Left ventricle myocardium inferior (tissue), 1 donor: ENCODE measurements around the gene MEPCE. TPM values are rescaled to one million over a fixed set of nuclear protein-coding genes. Genes with fewer than 3 reads are reported as not detected.

Experiments used
- DNase-seq: peaks from one replicate; pipeline ENCODE4 v3.0.0-alpha.2; 2020
- H3K27ac ChIP-seq: fragments of 200-600 bp; replicated peaks from 2 replicates; pipeline ENCODE4 v1.8.0; 2021
- H3K27me3 ChIP-seq: fragments of 200-600 bp; 2 replicates; pipeline ENCODE4 v1.8.0; 2021; ENCODE audit warnings: low read depth
- H3K36me3 ChIP-seq: fragments of 200-600 bp; 2 replicates; pipeline ENCODE4 v1.8.0; 2021
- H3K4me1 ChIP-seq: fragments of 200-600 bp; 2 replicates; pipeline ENCODE4 v1.8.0; 2021
- H3K4me3 ChIP-seq: fragments of 200-600 bp; 2 replicates; pipeline ENCODE4 v1.8.0; 2021; ENCODE audit warnings: mild to moderate bottlenecking, moderate library complexity
- H3K9me3 ChIP-seq: fragments of 200-600 bp; replicated peaks from 2 replicates; pipeline ENCODE4 v1.8.0; 2021
- intact Hi-C: fragments of 100-400 bp; cut with micrococcal nuclease; formaldehyde crosslinking; loops from one replicate; pipeline ENCODE4 v1.11.0; 2022
- total RNA-seq: library from RNA; stranded (reverse); fragmentation: NEBNext Ultra II Directional; extraction: Animal tissue kit (Norgen Biotek cat#: 25700); gene quantifications from one replicate; pipeline ENCODE4 v1.2.1, GENCODE V29; 2021
- TF ChIP-seq, protein P1 (sequence below): fragments of 200-600 bp; IDR thresholded peaks from 2 replicates; pipeline ENCODE4 v1.8.0; 2021; ENCODE audit warnings: antibody characterized with exemption, mild to moderate bottlenecking, borderline replicate concordance
- donor health status: DM: no; HTN: yes; CAD: no; lungs with severe emphysema.

Gene MEPCE
- total RNA-seq, 1 donor from 2014 or later = 23.6 TPM

DNA sequence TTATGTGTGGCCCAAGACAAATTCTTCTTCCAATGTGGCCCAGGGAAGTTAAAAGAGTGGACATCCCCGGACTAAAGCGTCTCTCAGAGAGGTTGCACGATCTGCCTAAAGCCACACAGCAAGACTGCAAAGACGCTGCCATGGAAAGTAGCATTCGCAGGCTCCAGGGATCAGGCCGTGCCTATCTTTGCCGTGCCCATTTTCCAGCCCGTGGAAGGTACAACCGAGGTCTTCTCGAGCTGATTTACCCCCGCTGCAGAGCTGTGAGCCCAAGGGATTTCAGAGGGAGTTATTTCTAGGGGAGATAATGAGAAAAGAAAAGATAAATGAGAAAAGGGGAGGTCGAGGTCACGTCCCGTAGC lies 53.1 kb downstream of the MEPCE start:
- no peaks in the 10 kb centered on the region for H3K27me3 ChIP-seq
- H3K9me3 ChIP-seq = no peaks in the 10 kb centered on the region
- no peaks in the 10 kb centered on the region for H3K36me3 ChIP-seq
- TF ChIP-seq, protein P1, sequence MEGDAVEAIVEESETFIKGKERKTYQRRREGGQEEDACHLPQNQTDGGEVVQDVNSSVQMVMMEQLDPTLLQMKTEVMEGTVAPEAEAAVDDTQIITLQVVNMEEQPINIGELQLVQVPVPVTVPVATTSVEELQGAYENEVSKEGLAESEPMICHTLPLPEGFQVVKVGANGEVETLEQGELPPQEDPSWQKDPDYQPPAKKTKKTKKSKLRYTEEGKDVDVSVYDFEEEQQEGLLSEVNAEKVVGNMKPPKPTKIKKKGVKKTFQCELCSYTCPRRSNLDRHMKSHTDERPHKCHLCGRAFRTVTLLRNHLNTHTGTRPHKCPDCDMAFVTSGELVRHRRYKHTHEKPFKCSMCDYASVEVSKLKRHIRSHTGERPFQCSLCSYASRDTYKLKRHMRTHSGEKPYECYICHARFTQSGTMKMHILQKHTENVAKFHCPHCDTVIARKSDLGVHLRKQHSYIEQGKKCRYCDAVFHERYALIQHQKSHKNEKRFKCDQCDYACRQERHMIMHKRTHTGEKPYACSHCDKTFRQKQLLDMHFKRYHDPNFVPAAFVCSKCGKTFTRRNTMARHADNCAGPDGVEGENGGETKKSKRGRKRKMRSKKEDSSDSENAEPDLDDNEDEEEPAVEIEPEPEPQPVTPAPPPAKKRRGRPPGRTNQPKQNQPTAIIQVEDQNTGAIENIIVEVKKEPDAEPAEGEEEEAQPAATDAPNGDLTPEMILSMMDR = no peak
- DNase-seq = no peak
- H3K4me3 ChIP-seq = peak overlapping the region; percentile 71
- intact Hi-C loops = no loop called here
- peak overlapping the region; percentile 66 for H3K27ac ChIP-seq
- H3K4me1 ChIP-seq = peaks cover 39% of the 10 kb centered on the region

DNA sequence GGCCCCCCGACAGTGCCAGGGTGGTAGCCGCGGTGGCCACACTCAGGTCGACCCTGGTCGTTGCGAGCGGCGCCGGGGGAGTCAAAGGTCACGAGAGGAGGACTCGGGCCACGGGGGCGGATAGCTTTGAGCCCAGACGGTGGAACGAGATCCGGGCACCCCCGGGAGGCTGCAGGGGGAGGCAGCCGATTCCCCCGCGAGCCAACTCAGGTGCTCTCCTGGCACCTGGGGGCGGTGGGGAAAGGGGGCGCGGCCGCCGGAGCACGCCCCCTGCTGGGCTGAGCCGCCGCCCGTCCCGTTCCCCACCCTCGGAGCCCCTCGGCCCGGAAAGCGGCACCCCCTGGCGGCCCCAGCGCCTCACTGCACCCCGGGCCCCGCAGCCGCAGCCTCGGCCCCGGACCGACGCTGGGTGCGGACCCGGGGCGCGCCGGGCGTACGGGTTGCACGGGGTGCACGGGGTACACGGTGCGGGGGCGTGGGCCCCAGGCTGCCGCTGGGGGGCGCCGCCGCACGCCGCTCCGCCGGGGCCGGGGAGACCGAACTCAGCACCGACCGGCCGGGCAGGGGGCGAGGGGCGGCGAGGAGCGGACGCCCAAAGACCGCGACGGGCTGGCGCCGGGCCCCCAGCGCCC lies 53.6 kb downstream of the MEPCE start:
- Histone ChIP-seq H3K4me3 (peak overlapping the region; percentile 71), H3K27me3 (no peaks in the 10 kb centered on the region), H3K36me3 (no peaks in the 10 kb centered on the region), H3K9me3 (no peaks in the 10 kb centered on the region), H3K4me1 (peaks cover 35% of the 10 kb centered on the region), H3K27ac (peak overlapping the region; percentile 66)
- TF ChIP-seq, protein P1 = peak; percentile 96
- intact Hi-C loops = no loop called here
- DNase-seq = peak; percentile 74

Other genes with a start within 250 kb of the MEPCE start
- not detected for gene PVRIG, start 209.9 kb upstream of the MEPCE start, total RNA-seq
- not detected for gene SPDYE3, start 122.1 kb upstream of the MEPCE start, total RNA-seq
- gene PILRB, start 71.7 kb upstream of the MEPCE start, total RNA-seq = 10.6 TPM
- 2.0 TPM for gene PILRA, start 56.3 kb upstream of the MEPCE start, total RNA-seq
- gene ZCWPW1, start 1.1 kb upstream of the MEPCE start, total RNA-seq = 4.6 TPM
- gene PPP1R35, start 6.7 kb downstream of the MEPCE start, total RNA-seq = 10.8 TPM
- gene SPACDR, start 34.4 kb downstream of the MEPCE start, total RNA-seq = 0.88 TPM
- 47.5 TPM for gene TSC22D4, start 49.4 kb downstream of the MEPCE start, total RNA-seq
- gene NYAP1, start 54.1 kb downstream of the MEPCE start, total RNA-seq = 0.38 TPM
- 26.6 TPM for gene AGFG2, start 109.4 kb downstream of the MEPCE start, total RNA-seq
- 1.1 TPM for gene SAP25, start 144.1 kb downstream of the MEPCE start, total RNA-seq
- 26.6 TPM for gene LRCH4, start 156.3 kb downstream of the MEPCE start, total RNA-seq
- 0.25 TPM for gene FBXO24, start 156.5 kb downstream of the MEPCE start, total RNA-seq
- gene PCOLCE, start 172.5 kb downstream of the MEPCE start, total RNA-seq = 40.8 TPM
- 10.2 TPM for gene MOSPD3, start 182.7 kb downstream of the MEPCE start, total RNA-seq
- gene TFR2, start 211.7 kb downstream of the MEPCE start, total RNA-seq = 0.25 TPM
- not detected for gene ACTL6B, start 226.6 kb downstream of the MEPCE start, total RNA-seq
- 98.3 TPM for gene GNB2, start 243.9 kb downstream of the MEPCE start, total RNA-seq